ENCODE data around the gene ZNF664. TPM values are rescaled to one million over a fixed set of nuclear protein-coding genes. Genes with fewer than 3 reads are reported as not detected.

ZNF664 gene
- total and polyA plus RNA-seq, 2 of the 4 experiments (the other 2 are of a cell fraction) = 29.9 to 32.6 TPM

DNA sequence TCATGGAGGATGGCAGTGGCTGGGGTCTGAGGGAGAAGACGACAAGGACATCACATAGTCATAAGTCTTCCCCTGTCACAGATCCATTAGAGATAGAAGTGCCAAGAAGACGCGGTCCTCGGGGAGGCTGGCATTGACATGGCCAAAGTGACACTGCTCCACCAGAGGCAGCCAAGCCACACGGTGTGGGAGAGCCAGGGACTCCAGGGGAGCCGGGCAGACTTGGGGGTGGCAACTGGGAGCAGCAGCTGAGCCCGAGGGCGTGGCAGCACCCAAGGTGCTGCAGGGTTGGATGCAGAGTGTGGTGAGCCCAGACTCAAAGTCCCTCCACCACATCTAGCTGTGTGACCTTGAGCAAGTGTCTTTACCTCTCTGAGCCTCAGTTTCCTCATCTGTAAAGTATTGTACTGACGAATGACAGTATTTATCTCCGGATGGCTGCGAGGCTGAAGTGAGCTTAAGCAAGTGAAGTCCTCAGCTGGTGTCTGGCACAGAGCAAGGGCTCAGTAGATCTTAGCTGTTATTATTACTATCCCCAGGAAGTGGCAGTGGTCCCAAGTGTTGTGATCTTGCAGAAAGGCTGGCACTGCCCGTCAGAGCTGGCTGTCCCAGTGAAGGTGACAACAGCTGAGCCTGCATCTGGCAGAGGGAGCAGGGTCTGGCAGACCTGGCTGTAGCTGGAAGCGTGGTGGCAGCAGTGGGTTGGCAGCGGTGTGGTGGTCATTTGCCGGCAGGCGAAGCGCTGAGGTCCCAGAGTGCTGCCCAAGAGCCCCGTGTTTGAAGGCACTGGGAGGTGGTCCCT is 54.9 kb downstream of the ZNF664 start (continued):
- TF ChIP-seq RCOR1 (IDR thresholded peaks at IDR 0.05; ENCODE audit: insufficient replicate concordance, low read length) = no peak

DNA sequence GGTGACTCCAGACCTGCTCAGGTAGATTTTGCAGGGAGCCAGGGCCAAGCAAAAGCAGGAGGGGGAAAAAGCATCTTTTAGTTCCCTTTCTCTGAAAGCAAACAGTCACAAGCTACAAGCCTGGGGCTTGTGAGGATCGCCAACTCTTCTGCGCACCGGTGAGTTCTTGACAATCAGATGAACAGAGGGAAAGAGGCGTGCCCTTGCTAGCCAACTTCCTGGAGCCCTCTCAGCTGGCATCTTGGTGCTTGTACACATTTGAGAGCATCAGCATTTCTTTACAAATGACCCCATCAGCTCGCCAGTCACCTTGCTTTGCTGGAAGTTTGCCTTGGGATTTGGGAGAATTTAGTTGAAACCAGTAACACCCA is 55.5 kb downstream of the ZNF664 start:
- no peak for ATAC-seq (ENCODE audit: low read depth)
- Histone ChIP-seq H3K56ac (ENCODE audit: extremely low read depth, insufficient read depth, low read length) (no peak overlapping the region), H3K4me3 (ENCODE audit: insufficient read depth, low read depth, low read length) (no peak overlapping the region), H2AK9ac (replicated peaks; ENCODE audit: low read depth, low read length, poor library complexity) (peak overlapping the region; percentile 39), H4K91ac (ENCODE audit: insufficient read depth, low read depth, low read length) (no peak overlapping the region), H3K23ac (ENCODE audit: low read depth, low read length) (no peak overlapping the region), H2AFZ (replicated peaks; ENCODE audit: low read length, poor library complexity) (peak overlapping the region; percentile 47), H3K27ac (ENCODE audit: insufficient read depth, low read length) (no peak overlapping the region), H3K4me2 (ENCODE audit: low read depth, low read length) (no peak overlapping the region), H3K4me1 (ENCODE audit: control insufficient read depth, insufficient read depth, low read length) (peaks cover 15% of the 10 kb centered on the region), H3K36me3 (ENCODE audit: control insufficient read depth, insufficient read depth, low read length) (no peaks in the 10 kb centered on the region), H3K79me1 (ENCODE audit: low read depth in 1 of 2, low read length in 2 of 2) (no peaks in the 10 kb centered on the region; a peak in 1 of 4 replicates), H2BK20ac (ENCODE audit: low read depth, low read length) (peak overlapping the region; percentile 8; the same call in 1 of the 2 replicates), H3K4ac (ENCODE audit: low read depth, low read length) (peak overlapping the region; percentile 44), H2BK15ac (ENCODE audit: low read depth, low read length) (no peak overlapping the region; the same call in 2 of the 3 replicates), H2AK5ac (ENCODE audit: low read depth, low read length) (no peak overlapping the region), H3K18ac (ENCODE audit: low read depth, low read length) (no peak overlapping the region), H2BK120ac (ENCODE audit: low read depth, low read length) (peak overlapping the region; percentile 68; the same call in 1 of the 2 replicates), H3K9ac (ENCODE audit: low read depth, low read length) (no peak overlapping the region), H4K8ac (ENCODE audit: low read depth in 2 of 2, low read length in 2 of 2) (no peak overlapping the region), H4K5ac (ENCODE audit: low read depth, low read length) (no peak overlapping the region), H4K20me1 (ENCODE audit: insufficient read depth, low read length) (no peaks in the 10 kb centered on the region), H3K9me1 (ENCODE audit: insufficient read depth, low read length) (peaks cover 18% of the 10 kb centered on the region), H3K27me3 (ENCODE audit: control insufficient read depth, insufficient read depth, low read length) (no peaks in the 10 kb centered on the region), H3K9me3 (ENCODE audit: control insufficient read depth, insufficient read depth, low read length) (no peaks in the 10 kb centered on the region), H3K14ac (replicated peaks; ENCODE audit: low read depth, low read length) (no peak overlapping the region), H2BK5ac (ENCODE audit: low read depth, low read length, poor library complexity, severe bottlenecking) (no peak overlapping the region)
- ChIA-PET CTCF (interaction anchor here (1.0 kb wide), 1 partner anchor 24 kb away, joined by 3 read pairs; no protein-coding TSS in a partner anchor), POLR2A (ENCODE audit: unreplicated experiment) (no interaction called here)
- no peak for DNase-seq
- dilution Hi-C loops (cut with HindIII; ENCODE audit: low sequenced_read_pairs, unreplicated experiment) = no loop called here
- no TSS peak for BruUV-seq (replicated peaks)
- WGBS, 2 experiments (ENCODE audit: extremely low coverage in 2 of 2, insufficient read length in 1 of 2) = 93% methylated on average over 3 of the region's 5 CpGs; no CpG with 5 or more reads in 1 of the 2 experiments
- no peak for TF ChIP-seq SMC3 (IDR thresholded peaks at IDR 0.05; ENCODE audit: low read depth, low read length)
- no peak for TF ChIP-seq FOS (IDR thresholded peaks at IDR 0.05; ENCODE audit: low read depth, low read length)
- no peak for TF ChIP-seq CHD1 (IDR thresholded peaks at IDR 0.05; ENCODE audit: low read depth, low read length)
- TF ChIP-seq NFE2L2 (IDR thresholded peaks at IDR 0.05; ENCODE audit: low read depth, low read length) = no peak
- TF ChIP-seq RFX5 (IDR thresholded peaks at IDR 0.05; ENCODE audit: low read depth, low read length) = no peak
- no peak for TF ChIP-seq MXI1 (IDR thresholded peaks at IDR 0.05; ENCODE audit: borderline replicate concordance, low read depth, low read length)
- TF ChIP-seq, protein P1, sequence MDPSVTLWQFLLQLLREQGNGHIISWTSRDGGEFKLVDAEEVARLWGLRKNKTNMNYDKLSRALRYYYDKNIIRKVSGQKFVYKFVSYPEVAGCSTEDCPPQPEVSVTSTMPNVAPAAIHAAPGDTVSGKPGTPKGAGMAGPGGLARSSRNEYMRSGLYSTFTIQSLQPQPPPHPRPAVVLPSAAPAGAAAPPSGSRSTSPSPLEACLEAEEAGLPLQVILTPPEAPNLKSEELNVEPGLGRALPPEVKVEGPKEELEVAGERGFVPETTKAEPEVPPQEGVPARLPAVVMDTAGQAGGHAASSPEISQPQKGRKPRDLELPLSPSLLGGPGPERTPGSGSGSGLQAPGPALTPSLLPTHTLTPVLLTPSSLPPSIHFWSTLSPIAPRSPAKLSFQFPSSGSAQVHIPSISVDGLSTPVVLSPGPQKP (IDR thresholded peaks at IDR 0.05; ENCODE audit: borderline replicate concordance, low read depth, low read length) = no peak
- no peak for TF ChIP-seq POLR2A (IDR thresholded peaks at IDR 0.05; ENCODE audit: low read depth, low read length)
- no peak for TF ChIP-seq CEBPB (IDR thresholded peaks at IDR 0.05; ENCODE audit: low read depth, low read length)
- in situ Hi-C loops (cut with MboI; ENCODE audit: low sequenced_read_pairs) = no loop called here
- intact Hi-C loops (cut with micrococcal nuclease) = no loop called here

Data from IMR-90 (cell line).